ENCODE measurements around the gene LRRC26. TPM values are rescaled to one million over a fixed set of nuclear protein-coding genes. Genes with fewer than 3 reads are reported as not detected.

Gene LRRC26
- polyA plus RNA-seq, 3 donors, result not detected

DNA sequence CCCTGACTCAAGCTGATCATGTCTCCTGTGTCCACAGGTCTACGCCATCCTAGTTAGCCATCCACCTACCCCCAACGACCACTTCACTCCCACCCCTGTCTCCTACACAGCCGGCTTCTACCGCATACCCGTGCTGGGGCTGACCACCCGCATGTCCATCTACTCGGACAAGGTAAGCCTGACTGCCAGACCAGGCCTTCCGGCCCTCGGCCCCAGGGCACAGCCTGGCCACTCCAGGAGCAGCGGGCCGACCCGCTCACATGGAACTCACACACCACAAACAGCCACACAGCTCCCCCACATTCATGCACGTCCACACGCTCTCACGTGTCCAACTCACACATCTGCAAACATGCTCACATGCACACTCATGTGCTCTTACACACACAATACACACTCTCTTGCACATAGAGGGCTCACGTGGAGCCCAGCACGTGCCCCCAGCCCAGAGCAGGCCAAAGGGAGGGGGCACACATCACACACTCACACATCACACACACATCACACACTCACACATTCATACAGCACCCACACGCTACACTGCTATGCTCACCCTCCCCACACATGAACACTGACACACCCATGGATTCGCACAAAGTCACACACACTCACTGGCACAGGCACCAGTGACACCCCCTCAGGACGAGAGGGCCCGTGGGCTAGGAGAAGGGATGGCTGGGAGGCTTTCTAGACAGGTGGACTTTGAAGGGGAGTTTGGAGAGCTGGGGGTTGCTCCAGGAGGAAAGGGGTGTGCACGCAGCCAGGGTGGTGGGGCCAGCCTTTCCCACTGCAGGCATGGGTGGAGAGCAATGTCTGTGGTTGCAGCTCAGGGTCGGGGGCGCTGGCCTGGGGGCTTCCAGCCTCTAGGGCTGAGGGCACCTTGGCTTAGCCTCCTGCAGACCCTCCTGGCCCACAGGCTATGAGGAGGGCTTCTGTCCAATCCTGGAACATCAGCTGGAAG is 27.6 kb downstream of the LRRC26 start:
- Mint-ChIP-seq H3K27me3 (ENCODE audit: low read depth in 3 of 3) (peaks cover 43 to 64% (median 48%) of the 10 kb centered on the region in 3 donors), H3K4me3 (peak overlapping the region in 1 of 2 donors; percentile 1), H3K36me3 (peaks cover 0 to 2% of the 10 kb centered on the region in 2 donors), H3K27ac (no peak overlapping the region), H3K9me3 (peaks cover 0 to 7% (median 1%) of the 10 kb centered on the region in 7 donors), H3K4me1 (no peaks in the 10 kb centered on the region)
- H3K4me2 ChIP-seq (replicated peaks; ENCODE audit: extremely low read depth, low read length, poor library complexity, severe bottlenecking), result no peak overlapping the region
- H2AFZ ChIP-seq (ENCODE audit: insufficient read depth, low read depth, low read length, poor library complexity, severe bottlenecking), result no peak overlapping the region
- H3K9me3 ChIP-seq (replicated peaks in 1 of 2; ENCODE audit: control insufficient read depth in 1 of 2, insufficient read depth in 1 of 2, low read length in 2 of 2), result peaks cover 0 to 10% of the 10 kb centered on the region in 2 donors
- H3K79me2 ChIP-seq (ENCODE audit: insufficient read depth, low read length), result no peaks in the 10 kb centered on the region
- H3K27ac ChIP-seq (ENCODE audit: low read depth in 1 of 2, low read length in 2 of 2), result no peak overlapping the region
- WGBS (ENCODE audit: insufficient coverage), result 84% methylated on average over 20 of the region's 24 CpGs
- TF ChIP-seq, protein P1, sequence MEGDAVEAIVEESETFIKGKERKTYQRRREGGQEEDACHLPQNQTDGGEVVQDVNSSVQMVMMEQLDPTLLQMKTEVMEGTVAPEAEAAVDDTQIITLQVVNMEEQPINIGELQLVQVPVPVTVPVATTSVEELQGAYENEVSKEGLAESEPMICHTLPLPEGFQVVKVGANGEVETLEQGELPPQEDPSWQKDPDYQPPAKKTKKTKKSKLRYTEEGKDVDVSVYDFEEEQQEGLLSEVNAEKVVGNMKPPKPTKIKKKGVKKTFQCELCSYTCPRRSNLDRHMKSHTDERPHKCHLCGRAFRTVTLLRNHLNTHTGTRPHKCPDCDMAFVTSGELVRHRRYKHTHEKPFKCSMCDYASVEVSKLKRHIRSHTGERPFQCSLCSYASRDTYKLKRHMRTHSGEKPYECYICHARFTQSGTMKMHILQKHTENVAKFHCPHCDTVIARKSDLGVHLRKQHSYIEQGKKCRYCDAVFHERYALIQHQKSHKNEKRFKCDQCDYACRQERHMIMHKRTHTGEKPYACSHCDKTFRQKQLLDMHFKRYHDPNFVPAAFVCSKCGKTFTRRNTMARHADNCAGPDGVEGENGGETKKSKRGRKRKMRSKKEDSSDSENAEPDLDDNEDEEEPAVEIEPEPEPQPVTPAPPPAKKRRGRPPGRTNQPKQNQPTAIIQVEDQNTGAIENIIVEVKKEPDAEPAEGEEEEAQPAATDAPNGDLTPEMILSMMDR (IDR thresholded peaks at IDR 0.05), result no peak
- no peaks in the 10 kb centered on the region for H3K4me1 ChIP-seq (ENCODE audit: control insufficient read depth in 1 of 2, insufficient read depth in 2 of 2, low read length in 2 of 2)
- H4K20me1 ChIP-seq (ENCODE audit: insufficient read depth, low read length), result no peaks in the 10 kb centered on the region
- no peak for DNase-seq
- H3K9ac ChIP-seq (ENCODE audit: insufficient read depth, low read length, poor library complexity, severe bottlenecking), result no peak overlapping the region
- peaks cover 14 to 37% of the 10 kb centered on the region in 2 donors for H3K27me3 ChIP-seq (ENCODE audit: control insufficient read depth in 2 of 2, insufficient read depth in 2 of 2, low read length in 2 of 2)
- H3K36me3 ChIP-seq (replicated peaks in 1 of 2; ENCODE audit: control insufficient read depth in 1 of 2, insufficient read depth in 2 of 2, low read length in 2 of 2), result no peaks in the 10 kb centered on the region
- H3K4me3 ChIP-seq (replicated peaks in 1 of 3; ENCODE audit: low read depth in 2 of 3, low read length in 3 of 3), result no peak overlapping the region
- intact Hi-C loops (cut with micrococcal nuclease), result no loop called here

DNA sequence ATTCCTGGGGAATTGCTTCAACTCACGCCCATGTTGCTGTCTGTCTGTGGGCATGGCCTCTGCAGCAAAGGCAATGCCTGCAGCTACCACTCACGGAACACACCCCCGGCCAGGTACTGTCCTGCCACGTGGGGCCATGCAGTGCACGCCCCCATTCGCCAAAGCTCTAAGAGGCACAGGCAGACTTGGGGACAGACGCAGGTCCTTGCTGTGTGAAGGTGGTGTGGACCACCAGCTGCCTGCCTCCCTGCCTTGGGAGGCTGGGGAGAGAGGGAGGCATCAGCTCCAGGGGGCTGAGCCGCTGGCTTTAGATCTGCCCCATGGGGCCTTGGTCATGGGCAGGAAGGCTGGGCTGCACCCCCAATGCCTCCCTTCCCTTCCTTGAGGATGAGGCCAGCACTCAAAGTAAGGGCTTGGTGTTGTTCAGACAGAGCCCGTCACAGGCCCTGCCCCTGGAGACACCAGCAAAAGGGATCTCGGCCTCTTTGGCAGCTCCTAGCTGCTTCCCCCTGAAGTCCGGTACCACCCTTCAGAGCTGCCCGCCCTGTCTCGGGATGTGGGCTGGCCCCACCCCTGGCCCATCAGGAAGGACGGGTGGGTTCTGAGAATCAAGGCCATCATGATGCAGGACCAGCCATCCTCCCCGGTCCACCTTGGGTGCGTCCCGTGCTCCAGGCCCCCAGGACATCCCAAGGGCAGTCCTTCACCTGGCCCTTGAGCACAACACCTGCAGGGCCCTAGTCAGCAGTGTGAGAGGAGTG is 28.6 kb downstream of the LRRC26 start:
- TF ChIP-seq, protein P1 (IDR thresholded peaks at IDR 0.05), result no peak
- intact Hi-C loops (cut with micrococcal nuclease), result no loop called here
- H3K4me3 ChIP-seq (replicated peaks in 1 of 3; ENCODE audit: low read depth in 2 of 3, low read length in 3 of 3), result no peak overlapping the region
- H3K27me3 ChIP-seq (ENCODE audit: control insufficient read depth in 2 of 2, insufficient read depth in 2 of 2, low read length in 2 of 2), result peaks cover 14 to 47% of the 10 kb centered on the region in 2 donors
- Mint-ChIP-seq H3K36me3 (peaks cover 0 to 2% of the 10 kb centered on the region in 2 donors), H3K4me3 (no peak overlapping the region), H3K4me1 (no peaks in the 10 kb centered on the region), H3K27ac (no peak overlapping the region), H3K9me3 (peaks cover 0 to 7% (median 1%) of the 10 kb centered on the region in 7 donors), H3K27me3 (ENCODE audit: low read depth in 3 of 3) (peaks cover 48 to 65% (median 50%) of the 10 kb centered on the region in 3 donors)
- no peaks in the 10 kb centered on the region for H3K36me3 ChIP-seq (replicated peaks in 1 of 2; ENCODE audit: control insufficient read depth in 1 of 2, insufficient read depth in 2 of 2, low read length in 2 of 2)
- 83% methylated on average over 16 of the region's 17 CpGs for WGBS (ENCODE audit: insufficient coverage)
- peaks cover 0 to 14% of the 10 kb centered on the region in 2 donors for H3K9me3 ChIP-seq (replicated peaks in 1 of 2; ENCODE audit: control insufficient read depth in 1 of 2, insufficient read depth in 1 of 2, low read length in 2 of 2)
- H3K4me2 ChIP-seq (replicated peaks; ENCODE audit: extremely low read depth, low read length, poor library complexity, severe bottlenecking), result no peak overlapping the region
- H4K20me1 ChIP-seq (ENCODE audit: insufficient read depth, low read length), result no peaks in the 10 kb centered on the region
- H2AFZ ChIP-seq (ENCODE audit: insufficient read depth, low read depth, low read length, poor library complexity, severe bottlenecking), result no peak overlapping the region
- DNase-seq, result no peak
- H3K9ac ChIP-seq (ENCODE audit: insufficient read depth, low read length, poor library complexity, severe bottlenecking), result no peak overlapping the region
- H3K79me2 ChIP-seq (ENCODE audit: insufficient read depth, low read length), result no peaks in the 10 kb centered on the region
- no peak overlapping the region for H3K27ac ChIP-seq (ENCODE audit: low read depth in 1 of 2, low read length in 2 of 2)
- H3K4me1 ChIP-seq (ENCODE audit: control insufficient read depth in 1 of 2, insufficient read depth in 2 of 2, low read length in 2 of 2), result no peaks in the 10 kb centered on the region
